T-helper 1 cell (primary cell): Measurements from ENCODE around the gene MYOCD.

Experiments used
- DNase-seq, 5 donors: peaks; one replicate each; pipeline ENCODE4 v3.0.0-alpha.2; 2012 to 2020

MYOCD gene

GRCh38 chr17:12712941-12713340 is 47.3 kb downstream of the MYOCD start:
- no peak for DNase-seq

GRCh38 chr17:12719948-12720347 is 54.3 kb downstream of the MYOCD start:
- DNase-seq: no peak

GRCh38 chr17:12721581-12721980 is 55.9 kb downstream of the MYOCD start:
- DNase-seq: no peak

GRCh38 chr17:12722282-12722681 is 56.6 kb downstream of the MYOCD start:
- no peak for DNase-seq

DNA sequence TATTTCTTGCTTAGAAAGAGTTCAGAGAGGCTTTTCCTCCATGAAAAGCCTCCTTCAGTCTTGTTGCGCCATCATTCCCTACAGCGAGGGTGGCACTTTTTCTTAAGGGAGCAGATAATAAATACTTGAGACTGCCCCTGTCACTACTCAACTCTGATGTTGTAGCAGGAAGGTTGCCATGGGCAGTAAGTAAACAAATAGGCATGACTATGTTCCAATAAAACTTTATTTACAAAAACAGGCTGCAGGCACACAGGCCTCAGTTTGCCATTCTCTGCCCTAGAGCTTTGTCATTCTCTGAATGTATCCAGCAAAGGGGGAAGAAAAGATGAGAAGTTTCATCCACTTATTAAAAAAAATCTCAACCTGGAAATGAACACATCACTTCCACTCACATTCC is 60.4 kb downstream of the MYOCD start:
- no peak for DNase-seq

DNA sequence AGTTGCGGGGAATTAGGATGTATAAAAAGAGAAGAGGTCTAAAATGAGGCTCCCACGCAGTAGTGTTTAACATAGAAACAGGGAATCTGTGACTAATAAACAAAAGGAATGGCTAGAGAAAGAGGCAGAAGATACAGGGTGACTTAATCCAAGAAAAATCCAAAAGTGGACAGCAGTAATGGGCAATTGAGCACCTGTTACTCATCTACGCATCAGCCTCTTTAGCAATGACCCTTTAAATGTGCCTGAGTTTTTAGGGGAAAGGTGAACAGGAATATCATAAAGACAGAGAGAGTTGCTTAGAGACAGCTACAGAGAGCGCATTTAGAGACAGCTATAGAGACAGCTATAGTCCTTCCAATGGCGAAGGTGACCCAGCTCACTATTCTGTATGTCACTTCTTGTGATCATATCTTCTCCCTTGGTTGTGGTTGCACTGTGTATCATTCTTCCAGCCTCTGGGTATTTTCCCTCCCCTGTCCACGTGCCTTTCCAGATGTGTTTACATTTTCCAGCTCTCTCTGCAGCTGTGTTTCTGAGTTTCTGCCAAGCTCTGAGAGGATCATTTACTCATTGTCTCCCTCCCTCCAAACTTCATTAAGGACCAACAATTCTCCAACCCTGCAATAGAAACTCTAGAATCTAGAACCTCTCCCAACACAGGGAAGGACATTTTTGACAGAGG is 61.5 kb downstream of the MYOCD start:
- DNase-seq: no peak

- DNase-seq: no peak
These were observed 62.2 kb downstream of the MYOCD start for GRCh38 chr17:12727881-12728280.

GRCh38 chr17:12729086-12729485 is 63.4 kb downstream of the MYOCD start:
- no peak for DNase-seq

- no peak for DNase-seq
These were observed 64.7 kb downstream of the MYOCD start for GRCh38 chr17:12730421-12730820.

DNA sequence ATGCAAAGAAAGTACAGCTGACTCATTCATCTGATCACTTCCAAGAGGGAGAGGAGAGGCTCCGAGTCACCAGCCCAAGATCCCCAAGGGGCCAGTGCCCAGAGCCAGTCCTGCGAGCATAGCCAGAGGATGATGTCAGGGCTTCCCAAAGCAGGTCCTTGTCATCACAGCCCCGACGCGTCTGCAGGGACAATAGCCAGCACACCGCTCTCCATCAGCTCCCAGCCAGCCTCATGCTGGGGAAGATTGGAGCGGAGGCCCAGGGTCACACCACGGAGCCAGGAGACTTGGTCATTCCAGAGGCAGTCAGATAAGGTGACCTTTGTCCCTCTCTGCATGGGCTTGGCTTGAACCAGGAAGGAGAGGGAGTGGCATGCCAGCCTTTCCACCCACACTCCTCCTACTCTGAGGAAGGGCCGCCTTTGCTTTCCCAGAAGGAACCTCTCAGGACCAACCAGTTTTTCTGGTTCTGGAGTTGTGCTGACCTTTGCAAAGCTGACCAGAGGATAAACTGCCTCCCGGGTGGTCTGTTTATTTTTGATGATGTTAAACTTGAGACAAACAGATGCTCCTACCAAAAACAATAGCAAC is 65.3 kb downstream of the MYOCD start:
- DNase-seq: no peak

DNA sequence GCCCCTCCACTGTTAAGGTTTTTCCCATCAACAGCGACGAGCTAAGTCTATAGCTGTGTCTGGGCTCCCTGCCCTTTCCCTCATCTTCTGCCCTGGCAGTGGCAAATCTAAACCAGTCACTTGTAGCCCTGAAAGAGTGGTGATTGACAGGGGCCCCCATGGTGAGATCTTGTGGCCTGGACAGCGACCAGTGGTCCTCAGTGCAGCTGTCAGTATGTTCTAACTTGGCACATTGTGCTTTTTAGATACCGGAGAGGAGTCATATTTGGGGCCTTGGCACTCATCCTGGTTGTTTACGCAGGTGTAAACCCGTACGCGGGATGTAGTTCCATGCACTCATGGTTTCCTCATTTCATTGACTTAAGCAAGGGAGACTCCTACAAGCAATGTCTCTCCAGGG is 66.1 kb downstream of the MYOCD start:
- DNase-seq: no peak

DNA sequence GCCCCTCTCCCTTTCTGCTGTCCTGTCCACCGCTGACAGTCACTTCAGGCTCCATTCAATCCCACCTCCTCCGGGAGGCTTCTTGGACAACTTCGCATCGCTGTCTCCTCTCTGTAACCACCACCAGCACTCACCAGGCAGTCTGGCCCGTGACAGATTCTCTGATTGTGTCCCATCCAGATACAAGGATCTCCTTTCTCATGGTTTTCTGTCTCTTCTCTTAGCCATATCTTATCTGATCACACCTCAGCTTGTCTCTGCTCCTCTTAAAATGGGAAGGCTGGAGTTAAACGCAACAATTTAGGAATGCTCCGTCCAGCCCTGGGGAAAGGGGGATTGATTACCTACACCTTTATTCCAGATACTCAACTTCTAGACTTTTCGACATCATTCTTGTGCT is 66.7 kb downstream of the MYOCD start:
- no peak for DNase-seq

GRCh38 chr17:12734926-12735325 is 69.2 kb downstream of the MYOCD start:
- no peak for DNase-seq

GRCh38 chr17:12735517-12735916 is 69.8 kb downstream of the MYOCD start:
- DNase-seq: no peak

DNA sequence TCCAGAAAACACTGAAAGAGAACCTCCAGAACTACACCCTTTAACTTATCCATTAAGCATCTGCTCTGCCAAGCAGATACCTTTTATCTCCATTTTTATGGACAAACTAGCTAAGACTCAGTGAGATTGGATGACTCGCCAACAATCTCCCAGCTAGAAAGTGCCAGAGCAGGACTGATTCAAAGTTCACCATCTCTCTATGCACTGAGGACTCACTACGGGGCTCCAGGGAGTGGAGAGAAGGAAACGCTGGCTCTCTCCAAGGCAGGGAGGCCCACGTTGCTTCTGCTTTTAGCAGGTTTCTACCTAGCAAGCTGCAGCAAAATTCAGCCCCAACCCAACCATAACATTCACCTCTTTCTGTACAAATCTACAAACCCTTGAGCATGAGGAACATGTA is 70.8 kb downstream of the MYOCD start:
- DNase-seq: no peak

GRCh38 chr17:12737740-12738469 is 72.2 kb downstream of the MYOCD start:
- DNase-seq: no peak

GRCh38 chr17:12738624-12739023 is 72.9 kb downstream of the MYOCD start:
- no peak for DNase-seq

DNA sequence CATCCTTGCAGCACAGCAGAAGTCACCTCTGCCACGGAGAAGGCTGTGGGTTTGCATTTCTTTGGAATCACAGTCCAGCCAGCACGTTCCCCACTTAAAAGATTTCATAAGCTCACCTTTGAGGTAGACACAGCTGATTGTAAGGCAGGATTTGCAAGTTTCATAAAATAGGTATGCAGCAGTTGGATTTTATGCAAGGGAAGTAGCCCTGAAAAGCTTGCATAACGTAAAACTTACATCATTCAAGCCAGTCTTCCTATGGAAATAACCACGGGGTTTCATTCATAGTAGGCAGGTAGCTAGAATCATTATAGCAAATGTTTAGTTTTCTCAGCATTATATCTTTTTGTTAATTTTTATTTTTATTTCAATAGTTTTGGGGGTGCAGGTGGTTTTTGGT is 73.8 kb downstream of the MYOCD start:
- DNase-seq: no peak

DNA sequence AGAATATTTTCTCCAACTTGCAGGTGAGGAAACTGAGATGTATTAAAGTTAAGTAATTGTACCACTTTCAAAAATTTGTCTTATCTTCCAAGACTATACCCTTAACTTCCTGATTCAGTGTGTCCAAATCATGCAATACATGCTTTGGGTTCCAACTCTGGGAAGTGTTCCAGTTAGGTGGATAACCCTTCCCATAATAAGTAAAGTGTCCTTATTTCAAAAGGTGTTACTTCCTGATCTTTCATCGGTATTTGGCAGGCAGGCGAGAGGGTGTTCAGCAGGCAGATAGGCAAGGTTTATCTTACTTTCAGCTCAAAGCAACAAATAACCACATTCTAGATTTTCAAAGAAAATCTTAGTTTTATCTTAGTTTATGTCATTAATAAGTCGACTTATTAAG is 77.4 kb downstream of the MYOCD start:
- no peak for DNase-seq

DNA sequence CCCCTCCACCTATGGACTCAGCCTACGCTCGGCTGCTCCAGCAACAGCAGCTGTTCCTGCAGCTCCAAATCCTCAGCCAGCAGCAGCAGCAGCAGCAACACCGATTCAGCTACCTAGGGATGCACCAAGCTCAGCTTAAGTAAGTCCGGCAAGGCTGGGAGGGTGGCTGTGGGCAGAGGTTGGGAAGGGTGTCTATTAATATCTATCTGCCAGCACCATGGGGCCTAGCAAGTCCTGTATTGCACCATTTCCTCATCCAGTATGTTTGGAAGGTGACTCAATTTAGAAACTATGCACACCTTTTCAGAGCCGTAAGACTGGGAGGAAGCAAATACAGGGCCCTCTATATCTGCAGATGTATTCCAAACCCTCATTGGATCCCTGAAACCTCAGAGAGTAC is 78.6 kb downstream of the MYOCD start:
- no peak for DNase-seq

- no peak for DNase-seq
These were observed 79.1 kb downstream of the MYOCD start for GRCh38 chr17:12744786-12745185.

DNA sequence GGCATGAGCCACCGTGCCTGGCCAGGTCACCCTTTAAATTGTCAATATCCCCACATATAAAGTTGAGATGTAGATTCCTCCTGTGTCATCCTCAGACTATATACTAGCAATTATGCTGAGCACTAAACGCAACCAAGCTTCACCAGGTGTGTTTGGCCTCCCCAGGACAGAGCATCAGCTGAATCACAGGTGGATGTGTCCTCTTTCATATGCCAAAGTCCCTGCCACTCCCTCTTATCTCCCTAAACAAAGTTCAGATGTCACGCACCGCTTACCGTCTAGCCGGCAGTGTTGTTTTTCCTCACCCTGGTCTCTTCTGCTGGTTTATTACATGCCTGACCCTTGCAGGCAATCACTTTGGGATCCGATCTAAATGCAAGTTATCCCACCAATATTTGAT is 79.8 kb downstream of the MYOCD start:
- DNase-seq: no peak

GRCh38 chr17:12756786-12757185 is 91.1 kb downstream of the MYOCD start:
- no peak for DNase-seq

DNA sequence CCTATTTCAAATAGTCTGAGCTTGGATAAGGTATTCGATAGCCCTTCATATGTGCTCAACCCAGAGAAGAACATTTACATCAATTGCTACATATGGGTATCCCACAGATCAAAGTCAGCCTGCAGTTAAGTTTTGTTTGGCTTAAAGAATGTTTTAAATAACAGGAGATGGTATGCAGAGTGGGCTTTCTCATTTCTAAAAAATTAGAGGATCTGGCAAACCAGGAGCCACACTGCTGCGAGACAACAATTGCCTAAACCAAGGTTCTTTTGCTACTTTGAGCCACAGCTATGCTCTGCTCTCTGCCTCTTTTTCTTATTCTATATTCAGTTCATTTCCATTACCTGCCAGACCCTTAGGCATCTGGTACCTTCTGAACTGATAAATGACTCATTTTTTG is 93.4 kb downstream of the MYOCD start:
- no peak for DNase-seq
